Heart left ventricle (tissue), 16 donors: ENCODE measurements around the gene LRRC73. TPM values are rescaled to one million over a fixed set of nuclear protein-coding genes. Genes with fewer than 3 reads are reported as not detected.
A peak's percentile ranks its signal among the peaks of the same experiment; 100 is the strongest.

ENCODE experiments used
- ATAC-seq, 4 donors: fragments of 200-7000 bp; cut with Tn5 transposase; one replicate each; pipeline ENCODE4 v1.9.1; 2020 to 2022; ENCODE audit warnings: moderate library complexity in 4 of 4, mild to moderate bottlenecking in 3 of 4, moderate number of reproducible peaks in 1 of 4
- DNase-seq, 5 donors: peaks; one replicate each; pipeline ENCODE4 v3.0.0-alpha.2; 2020
- H3K27ac ChIP-seq, 12 donors: fragments of 200-600 bp; sonication (generic) in 4 of 12; one replicate each; pipeline versions ENCODE4 v1.5.0 to v1.8.0; 2016 to 2022; ENCODE audit warnings: mild to moderate bottlenecking in 2 of 12
- H3K27me3 ChIP-seq, 9 donors: fragments of 200-600 bp; sonication (generic) in 2 of 9; one replicate each; pipeline versions ENCODE4 v1.5.1 to v1.8.0; 2016 to 2022; ENCODE audit warnings: mild to moderate bottlenecking in 3 of 9
- H3K36me3 ChIP-seq, 9 donors: fragments of 200-600 bp; sonication (generic) in 2 of 9; one replicate each; pipeline versions ENCODE4 v1.5.0 to v1.8.0; 2018 to 2022; ENCODE audit warnings: mild to moderate bottlenecking in 2 of 9
- H3K4me1 ChIP-seq, 12 donors: fragments of 200-600 bp; sonication (generic) in 4 of 12; one replicate each; pipeline versions ENCODE4 v1.5.0 to v1.8.0; 2016 to 2022; ENCODE audit warnings: mild to moderate bottlenecking in 3 of 12
- H3K4me3 ChIP-seq, 12 donors: fragments of 200-600 bp; sonication (generic) in 4 of 12; one replicate each; pipeline versions ENCODE4 v1.5.0 to v1.8.0; 2017 to 2022; ENCODE audit warnings: mild to moderate bottlenecking in 9 of 12, moderate library complexity in 4 of 12
- H3K9me3 ChIP-seq, 12 donors: fragments of 200-600 bp; sonication (generic) in 4 of 12; one replicate each; pipeline versions ENCODE4 v1.5.0 to v1.8.0; 2016 to 2022; ENCODE audit warnings: mild to moderate bottlenecking in 1 of 12
- POLR2A ChIP-seq, 2 donors: fragments of 450-650 bp; IDR thresholded peaks; one replicate each; pipeline ENCODE4 v1.6.1; 2017; ENCODE audit warnings: antibody characterized with exemption in 2 of 2, mild to moderate bottlenecking in 2 of 2, moderate library complexity in 2 of 2
- WGBS, 4 donors: extraction: QIAGEN DNeasy Blood & Tissue Kit in 2 of 4; methylation state at CpG; one replicate each; pipeline versions ENCODE4 v1.1.5 to v1.1.7; 2013 to 2018; 5-methylcytosine and 5-hydroxymethylcytosine counted together
- intact Hi-C, 10 donors: fragments of 100-400 bp; cut with DNase I; formaldehyde crosslinking; loops; one replicate each; pipeline versions ENCODE4 v1.11.1 to v1.14.2; 2022
- polyA plus RNA-seq, 2 donors: library from polyadenylated mRNA; stranded (reverse); fragments of 200-250 nt; gene quantifications; one replicate each; pipeline ENCODE4 v1.2.3, GENCODE V29; 2013
- total RNA-seq, 9 donors: library from RNA; depleted of rRNA in 2 of 9; stranded (reverse); fragments of >200 nt in 2 of 9; fragmentation: NEBNext Ultra II Directional in 3 of 9; extraction: Animal tissue kit (Norgen Biotek cat#: 25700) in 3 of 9; gene quantifications; one replicate each; pipeline versions ENCODE4 v1.1.0 to v1.2.4, GENCODE V29; 2016 to 2023
- TF ChIP-seq, protein P1 (sequence below), 12 donors: fragments of 200-600 bp; sonication (generic) in 4 of 12; IDR thresholded peaks; one replicate each; pipeline versions ENCODE4 v1.5.0 to v1.8.0; 2018 to 2022; ENCODE audit warnings: antibody characterized with exemption in 12 of 12, mild to moderate bottlenecking in 5 of 12
- donor health status: ischemic (EF 13 %, LVEDD 7.1; RV severe dilation, severe dysfunction).
- donor health status: healthy with polysubstance abuse.
- donor health status: DM: no; HTN: yes; CAD: no.
- donor health status: DM: no; HTN: no; CAD: no.
- donor health status: ischemic (EF 25% LVEDD 6.9; RV normal size, moderate dysfunction).
- donor health status: ischemic (EF 25% LVEDD 5.7; RV mildly dilated, moderate dysfunction).
- donor health status: healthy.
- donor health status: DM: yes; HTN: yes; CAD: no.
- donor health status: ischemic (EF 35%, LVEDD 5.7; RV mildly dilated, moderate dysfunction).
- donor health status: nonischemic (EF 11% LVEDD 7.7; RV severe dilation, severe dysfunction).
- donor health status: DM: yes; HTN: yes; CAD: no.
- donor health status: PGD.
- donor health status: ischemic (EF 29% LVEDD 5.4; RV normal size, mild dysfunction).
- donor health status: nonischemic (EF 23%, LVEDD 6.1; RV moderate dilation, normal function).

The LRRC73 gene
- total and polyA plus RNA-seq, 11 donors = 0.50 to 5.1 (median 1.9) TPM

DNA sequence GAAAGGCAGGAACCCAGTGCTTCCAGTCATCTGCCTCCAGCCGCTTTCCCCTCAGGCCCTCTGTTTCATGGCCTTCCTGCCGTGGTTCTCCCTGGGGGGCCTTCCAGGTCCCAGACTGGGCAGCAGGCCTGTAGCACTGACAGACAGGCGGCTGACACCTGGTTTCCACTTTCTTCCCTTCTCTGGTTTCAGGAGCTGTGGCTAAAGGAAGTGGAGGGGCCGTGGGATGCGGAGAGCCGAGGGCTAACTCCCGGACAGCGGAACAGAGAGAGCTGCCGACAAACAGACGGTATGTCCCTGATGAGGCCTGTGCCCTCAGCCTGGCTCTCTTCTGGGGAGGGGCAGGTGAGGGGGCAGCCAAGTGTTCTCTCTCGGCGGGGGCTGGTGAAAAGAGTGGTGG, 12.5 kb downstream of the LRRC73 start:
- peak overlapping the region in 5 of 12 donors; percentile 12 to 63 (median 31) for H3K27ac ChIP-seq
- peaks cover 3 to 67% (median 41%) of the 10 kb centered on the region in 12 donors for H3K4me1 ChIP-seq
- ATAC-seq (no peak), DNase-seq (no peak)
- H3K27me3 ChIP-seq = no peaks in the 10 kb centered on the region
- peaks cover 0 to 48% (median 39%) of the 10 kb centered on the region in 9 donors for H3K36me3 ChIP-seq
- no peak overlapping the region for H3K4me3 ChIP-seq
- no peaks in the 10 kb centered on the region for H3K9me3 ChIP-seq
- intact Hi-C loops = loop anchor here in 5 of 10 donors (2.0 to 10.0 kb wide), 3 partner anchors 43 to 113 kb away; partner anchors contain the start of gene DLK2 (in 3 of the 5)
- 56 to 78% (median 75%) methylated on average over 12 of the region's 12 CpGs for WGBS, 4 donors
- TF ChIP-seq, protein P1, sequence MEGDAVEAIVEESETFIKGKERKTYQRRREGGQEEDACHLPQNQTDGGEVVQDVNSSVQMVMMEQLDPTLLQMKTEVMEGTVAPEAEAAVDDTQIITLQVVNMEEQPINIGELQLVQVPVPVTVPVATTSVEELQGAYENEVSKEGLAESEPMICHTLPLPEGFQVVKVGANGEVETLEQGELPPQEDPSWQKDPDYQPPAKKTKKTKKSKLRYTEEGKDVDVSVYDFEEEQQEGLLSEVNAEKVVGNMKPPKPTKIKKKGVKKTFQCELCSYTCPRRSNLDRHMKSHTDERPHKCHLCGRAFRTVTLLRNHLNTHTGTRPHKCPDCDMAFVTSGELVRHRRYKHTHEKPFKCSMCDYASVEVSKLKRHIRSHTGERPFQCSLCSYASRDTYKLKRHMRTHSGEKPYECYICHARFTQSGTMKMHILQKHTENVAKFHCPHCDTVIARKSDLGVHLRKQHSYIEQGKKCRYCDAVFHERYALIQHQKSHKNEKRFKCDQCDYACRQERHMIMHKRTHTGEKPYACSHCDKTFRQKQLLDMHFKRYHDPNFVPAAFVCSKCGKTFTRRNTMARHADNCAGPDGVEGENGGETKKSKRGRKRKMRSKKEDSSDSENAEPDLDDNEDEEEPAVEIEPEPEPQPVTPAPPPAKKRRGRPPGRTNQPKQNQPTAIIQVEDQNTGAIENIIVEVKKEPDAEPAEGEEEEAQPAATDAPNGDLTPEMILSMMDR (IDR thresholded peaks at IDR 0.05) = no peak
- TF ChIP-seq POLR2A (IDR thresholded peaks at IDR 0.05) = no peak

DNA sequence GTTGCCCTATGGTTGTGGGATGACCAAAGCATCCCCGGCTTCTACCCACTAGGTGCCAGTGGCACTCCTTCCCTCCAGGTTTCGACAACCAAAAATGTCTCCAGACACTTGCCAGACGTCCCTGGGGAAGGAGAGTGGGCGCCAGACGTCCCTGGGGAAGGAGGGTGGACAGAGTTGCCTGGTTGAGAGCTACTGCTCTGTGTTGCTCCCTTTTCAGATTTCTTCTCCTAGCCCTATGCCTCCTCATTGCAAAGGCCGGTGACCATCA, 13.1 kb downstream of the LRRC73 start:
- DNase-seq (no peak), ATAC-seq (no peak)
- Histone ChIP-seq H3K4me3 (no peak overlapping the region), H3K9me3 (no peaks in the 10 kb centered on the region), H3K27me3 (no peaks in the 10 kb centered on the region), H3K27ac (peak overlapping the region in 2 of 12 donors; percentile 31 to 63), H3K4me1 (peaks cover under 1 to 63% (median 44%) of the 10 kb centered on the region in 12 donors), H3K36me3 (peaks cover 0 to 42% (median 32%) of the 10 kb centered on the region in 9 donors)
- TF ChIP-seq, protein P1 (IDR thresholded peaks at IDR 0.05) = no peak
- TF ChIP-seq POLR2A (IDR thresholded peaks at IDR 0.05) = no peak
- WGBS, 4 donors = 73 to 77% (median 76%) methylated on average over 6 of the region's 6 CpGs
- intact Hi-C loops = loop anchor here in 5 of 10 donors (2.0 to 10.0 kb wide), 3 partner anchors 42 to 112 kb away; partner anchors contain the start of gene DLK2 (in 3 of the 5)

DNA sequence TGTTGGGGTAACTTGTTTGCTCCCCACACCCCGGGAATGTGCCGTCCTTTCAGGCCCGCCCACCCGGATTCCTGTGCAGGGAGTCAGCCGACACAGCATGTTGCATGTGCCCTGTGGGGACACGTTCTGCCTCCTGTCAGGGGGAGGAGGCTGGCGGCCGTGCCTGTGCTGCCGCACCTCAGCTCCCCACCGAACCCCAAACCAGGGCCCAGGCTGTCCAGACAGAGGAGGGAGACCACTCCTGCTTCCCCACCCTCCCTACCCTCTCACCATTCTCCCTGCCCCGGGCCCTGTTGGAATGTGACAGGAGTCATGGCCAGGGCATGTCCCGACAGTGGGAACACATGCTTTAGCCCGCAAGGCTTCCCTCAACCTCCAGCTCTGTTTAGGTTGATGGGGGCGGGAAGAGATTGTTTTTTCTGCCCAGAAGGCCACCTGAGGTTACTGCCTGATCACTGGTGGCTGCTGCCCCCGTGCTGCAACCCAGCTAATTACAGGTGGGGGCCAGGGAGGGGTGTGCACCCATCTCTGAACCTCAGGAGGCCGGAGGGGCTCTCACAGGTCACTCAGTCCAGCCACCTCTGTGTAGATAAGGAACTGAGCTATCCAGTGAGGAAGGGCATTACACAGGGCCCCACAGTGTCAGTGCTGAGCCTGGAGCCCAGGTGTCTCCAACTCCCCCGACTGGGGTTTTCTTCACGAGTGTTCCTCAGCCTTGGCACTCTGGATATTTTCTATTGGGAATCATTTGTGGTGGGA, 13.6 kb downstream of the LRRC73 start:
- WGBS, 4 donors = 34 to 46% (median 37%) methylated on average over 17 to 18 of the region's 18 CpGs
- Histone ChIP-seq H3K4me3 (no peak overlapping the region), H3K27ac (peak overlapping the region in 2 of 12 donors; percentile 35 to 63), H3K36me3 (peaks cover 0 to 41% (median 31%) of the 10 kb centered on the region in 9 donors), H3K27me3 (no peaks in the 10 kb centered on the region), H3K4me1 (peaks cover 0 to 63% (median 46%) of the 10 kb centered on the region in 12 donors), H3K9me3 (no peaks in the 10 kb centered on the region)
- DNase-seq (no peak), ATAC-seq (peak in 3 of 4 donors; percentile 33 to 42 (median 33))
- intact Hi-C loops = loop anchor here in 5 of 10 donors (2.0 to 10.0 kb wide), 3 partner anchors 42 to 112 kb away; partner anchors contain the start of gene DLK2 (in 3 of the 5)
- TF ChIP-seq POLR2A (IDR thresholded peaks at IDR 0.05) = no peak
- TF ChIP-seq, protein P1 (IDR thresholded peaks at IDR 0.05) = peak; percentile 34 to 73 (median 63)

DNA sequence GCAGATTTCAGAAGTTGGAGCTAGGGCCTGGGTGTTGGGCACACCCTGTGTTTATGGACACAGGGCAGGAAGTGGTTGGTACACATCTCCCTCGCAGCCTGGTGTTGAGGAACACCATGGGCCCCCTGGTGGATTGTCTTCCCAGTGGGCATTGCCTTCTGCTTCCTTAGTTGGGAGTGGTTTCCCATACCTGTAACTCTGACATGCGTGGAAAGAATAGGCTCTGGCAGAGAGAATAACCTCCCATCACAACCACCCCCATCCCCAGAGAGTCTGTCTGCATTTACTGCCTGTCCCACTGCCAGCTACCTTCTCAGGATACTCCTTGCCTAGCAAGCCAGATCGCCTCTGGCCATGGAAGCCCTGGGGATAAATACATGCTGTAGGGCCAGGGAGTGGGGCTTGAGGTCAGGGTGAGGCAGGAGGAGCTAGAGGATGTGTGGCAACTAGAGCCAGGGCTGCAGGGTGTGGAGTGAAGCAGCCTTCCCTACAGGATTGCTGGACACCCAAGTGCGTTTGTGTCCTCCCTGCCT, 14.7 kb downstream of the LRRC73 start:
- Histone ChIP-seq H3K9me3 (no peaks in the 10 kb centered on the region), H3K36me3 (peaks cover 0 to 31% (median 25%) of the 10 kb centered on the region in 9 donors), H3K27ac (peak overlapping the region in 1 of 12 donors; percentile 35), H3K27me3 (no peaks in the 10 kb centered on the region), H3K4me3 (no peak overlapping the region), H3K4me1 (peaks cover 0 to 62% (median 42%) of the 10 kb centered on the region in 12 donors)
- TF ChIP-seq, protein P1 (IDR thresholded peaks at IDR 0.05) = peak in 5 of 12 donors; percentile 13 to 23 (median 14)
- TF ChIP-seq POLR2A (IDR thresholded peaks at IDR 0.05) = no peak
- 62 to 78% (median 70%) methylated on average over 3 to 4 of the region's 4 CpGs for WGBS, 4 donors
- no peak for DNase-seq
- intact Hi-C loops = loop anchor here in 4 of 10 donors (1.0 to 10.0 kb wide), 4 partner anchors 38 to 111 kb away; partner anchors contain the start of gene DLK2 (in 1 of the 4)
- no peak for ATAC-seq
